Right forelimb (tissue), 1 donor: ENCODE data around the gene IGFBP5.

Experiments used
- DNase-seq: peaks from one replicate; pipeline ENCODE4 v3.0.0-alpha.2; 2018

Gene IGFBP5, protein sequence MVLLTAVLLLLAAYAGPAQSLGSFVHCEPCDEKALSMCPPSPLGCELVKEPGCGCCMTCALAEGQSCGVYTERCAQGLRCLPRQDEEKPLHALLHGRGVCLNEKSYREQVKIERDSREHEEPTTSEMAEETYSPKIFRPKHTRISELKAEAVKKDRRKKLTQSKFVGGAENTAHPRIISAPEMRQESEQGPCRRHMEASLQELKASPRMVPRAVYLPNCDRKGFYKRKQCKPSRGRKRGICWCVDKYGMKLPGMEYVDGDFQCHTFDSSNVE

GRCh38 chr2:216695401-216695821 is at the start of gene IGFBP5:
Gene IGFBP5, minus strand, starts transcription at chr2:216695549. Its CDS starts 774 bp downstream, at chr2:216694775.
- peak; percentile 97 for DNase-seq

GRCh38 chr2:216743781-216744180 is 48.4 kb upstream of the IGFBP5 start:
- no peak for DNase-seq

DNA sequence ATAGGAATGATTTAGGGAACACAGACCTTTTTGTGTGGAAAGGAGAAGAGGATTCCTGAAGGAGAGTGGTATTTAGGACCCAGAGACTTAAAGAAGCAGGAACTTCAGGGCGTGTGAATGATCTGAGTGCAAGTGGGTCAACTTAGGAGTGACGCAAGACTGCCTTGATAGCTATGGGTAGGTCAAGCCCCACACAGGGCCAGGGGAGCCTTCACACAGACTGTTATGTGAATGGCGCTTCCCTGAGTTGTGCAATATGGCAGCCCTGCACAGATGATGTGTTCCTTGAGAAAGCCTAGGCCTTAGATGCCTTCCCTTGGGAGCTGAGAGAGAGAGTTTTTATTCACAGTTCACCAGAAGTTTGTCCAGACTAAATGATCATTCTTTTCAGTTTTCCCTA is 47.1 kb upstream of the IGFBP5 start:
- DNase-seq, result peak; percentile 5

GRCh38 chr2:216741223-216741593 is 45.9 kb upstream of the IGFBP5 start:
- no peak for DNase-seq

- no peak for DNase-seq
These were observed 45.3 kb upstream of the IGFBP5 start for GRCh38 chr2:216740557-216741222.

DNA sequence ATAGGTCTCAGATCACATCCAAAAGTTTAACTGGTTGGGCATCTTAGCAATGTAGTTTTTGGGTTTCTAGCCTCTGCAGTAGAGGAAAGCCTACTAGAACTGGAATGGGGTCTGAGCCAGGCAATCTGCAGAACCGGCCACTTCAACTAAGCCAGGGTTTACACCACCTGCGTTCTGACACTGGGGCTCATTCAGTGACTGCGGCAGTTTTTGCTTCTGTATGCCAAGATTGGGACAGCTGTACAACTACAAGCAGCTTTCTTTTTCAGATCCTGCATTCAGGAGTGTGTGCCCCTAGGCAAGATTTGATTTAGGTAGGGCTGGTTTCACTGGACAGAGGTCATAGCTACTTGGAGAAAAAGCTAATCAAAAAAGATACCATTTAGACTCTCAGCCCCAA is 43.7 kb upstream of the IGFBP5 start:
- DNase-seq, result peak; percentile 35

DNA sequence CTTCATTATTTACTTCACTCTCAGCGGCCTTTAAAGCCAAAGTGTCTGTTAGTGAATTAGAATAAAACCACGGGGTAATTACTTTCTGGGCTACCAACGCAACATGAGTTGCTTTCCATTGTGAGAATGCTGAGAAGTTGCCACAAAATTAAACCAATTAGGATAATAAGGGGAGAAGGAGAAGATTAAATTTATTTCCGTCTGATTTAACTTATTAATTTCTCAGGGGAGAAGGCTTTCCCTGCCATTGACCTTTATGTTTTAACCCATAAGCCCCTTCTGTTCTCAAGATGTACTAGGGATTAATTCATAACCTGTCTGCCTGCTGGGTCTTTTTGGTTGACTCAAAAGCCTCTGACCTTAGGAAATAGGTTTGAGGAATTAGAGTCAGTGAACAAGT is 42.3 kb upstream of the IGFBP5 start:
- DNase-seq, result no peak

DNA sequence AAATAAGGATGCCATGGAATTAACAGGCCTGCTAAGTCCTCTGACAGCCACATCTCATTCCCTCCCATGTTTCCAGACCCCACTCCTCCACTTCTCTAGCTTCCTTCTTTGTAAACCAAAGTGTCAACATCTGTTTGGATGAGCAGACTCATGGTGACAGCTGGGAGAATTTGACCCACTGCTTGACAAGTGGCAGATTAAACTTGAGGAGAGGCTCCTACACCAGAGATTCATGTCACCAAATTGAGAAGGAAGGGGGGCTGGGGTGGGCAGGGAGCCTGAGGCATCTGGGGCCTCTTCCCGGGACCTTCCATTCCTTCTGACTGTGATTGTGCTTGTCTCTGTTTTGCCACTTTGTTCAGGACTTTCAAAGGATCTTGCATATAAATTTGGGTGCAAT is 41.0 kb upstream of the IGFBP5 start:
- DNase-seq, result peak; percentile 37

DNA sequence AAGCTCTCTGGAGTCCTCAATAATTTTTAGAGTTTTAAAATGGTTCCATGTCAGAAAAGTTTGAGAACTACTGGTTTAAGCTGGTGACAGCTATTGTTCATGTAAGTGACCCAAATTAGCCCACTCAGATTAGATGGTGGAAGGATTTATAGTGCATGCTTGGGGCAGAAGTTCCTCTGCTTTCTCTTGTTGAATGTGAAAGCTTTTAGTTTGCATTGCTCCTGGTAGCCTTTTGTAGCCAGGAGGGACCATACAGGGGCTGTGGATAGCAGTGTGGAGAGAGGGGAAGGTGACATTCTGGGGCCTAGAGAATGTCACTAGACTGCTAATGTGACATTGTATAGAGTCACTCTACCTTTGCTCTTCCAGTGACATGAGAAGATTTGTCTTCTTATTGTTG is 40.3 kb upstream of the IGFBP5 start:
- DNase-seq, result no peak

- DNase-seq, result peak; percentile 43
These were observed 39.7 kb upstream of the IGFBP5 start for GRCh38 chr2:216735086-216735485.

GRCh38 chr2:216733046-216733445 is 37.7 kb upstream of the IGFBP5 start:
- peak; percentile 35 for DNase-seq

GRCh38 chr2:216732334-216732733 is 37.0 kb upstream of the IGFBP5 start:
- peak; percentile 32 for DNase-seq

DNA sequence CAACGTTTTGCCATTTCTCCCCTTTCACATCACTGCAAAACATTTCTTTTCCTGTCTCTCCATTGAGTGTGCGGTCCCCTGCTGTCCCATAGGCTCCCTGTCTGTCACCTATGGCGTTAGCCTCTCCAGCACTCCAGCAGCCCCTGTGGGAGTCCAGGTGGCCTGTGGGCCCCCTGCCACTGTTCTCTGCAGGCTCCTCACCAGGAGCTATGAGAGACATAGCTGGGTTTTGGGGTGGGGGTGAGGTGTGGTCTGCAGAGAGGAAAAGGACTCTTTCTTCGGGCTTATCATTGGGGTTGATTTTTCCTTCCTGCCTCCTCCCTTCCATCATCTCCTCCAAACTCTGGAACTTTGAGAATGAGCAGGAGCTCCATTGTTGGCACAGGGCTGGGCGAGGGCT is 36.1 kb upstream of the IGFBP5 start:
- DNase-seq, result no peak

GRCh38 chr2:216730871-216731270 is 35.5 kb upstream of the IGFBP5 start:
- DNase-seq, result peak; percentile 20

GRCh38 chr2:216727346-216728122 is 32.2 kb upstream of the IGFBP5 start:
- no peak for DNase-seq

- DNase-seq, result no peak
These were observed 28.8 kb upstream of the IGFBP5 start for GRCh38 chr2:216724190-216724589.

GRCh38 chr2:216721141-216721540 is 25.8 kb upstream of the IGFBP5 start:
- DNase-seq, result no peak

DNA sequence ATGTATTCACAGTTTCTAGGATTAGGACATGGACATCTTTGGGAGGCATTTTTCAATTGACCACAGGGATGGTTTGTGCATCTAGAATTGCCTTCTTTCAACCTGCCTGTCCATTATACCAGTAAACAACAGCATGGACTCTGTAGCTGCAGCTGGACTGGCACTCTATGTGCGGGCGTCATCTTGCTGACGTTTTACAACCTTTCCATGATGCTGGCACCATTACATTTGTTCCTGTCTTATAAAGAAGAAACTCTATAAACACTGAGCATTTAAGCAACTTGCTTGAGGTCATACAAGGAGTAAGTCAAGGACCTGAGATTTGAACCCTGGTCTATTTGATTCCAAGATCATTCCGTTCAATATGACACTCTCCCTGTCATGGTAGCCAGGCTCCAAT is 25.4 kb upstream of the IGFBP5 start:
- DNase-seq, result no peak

DNA sequence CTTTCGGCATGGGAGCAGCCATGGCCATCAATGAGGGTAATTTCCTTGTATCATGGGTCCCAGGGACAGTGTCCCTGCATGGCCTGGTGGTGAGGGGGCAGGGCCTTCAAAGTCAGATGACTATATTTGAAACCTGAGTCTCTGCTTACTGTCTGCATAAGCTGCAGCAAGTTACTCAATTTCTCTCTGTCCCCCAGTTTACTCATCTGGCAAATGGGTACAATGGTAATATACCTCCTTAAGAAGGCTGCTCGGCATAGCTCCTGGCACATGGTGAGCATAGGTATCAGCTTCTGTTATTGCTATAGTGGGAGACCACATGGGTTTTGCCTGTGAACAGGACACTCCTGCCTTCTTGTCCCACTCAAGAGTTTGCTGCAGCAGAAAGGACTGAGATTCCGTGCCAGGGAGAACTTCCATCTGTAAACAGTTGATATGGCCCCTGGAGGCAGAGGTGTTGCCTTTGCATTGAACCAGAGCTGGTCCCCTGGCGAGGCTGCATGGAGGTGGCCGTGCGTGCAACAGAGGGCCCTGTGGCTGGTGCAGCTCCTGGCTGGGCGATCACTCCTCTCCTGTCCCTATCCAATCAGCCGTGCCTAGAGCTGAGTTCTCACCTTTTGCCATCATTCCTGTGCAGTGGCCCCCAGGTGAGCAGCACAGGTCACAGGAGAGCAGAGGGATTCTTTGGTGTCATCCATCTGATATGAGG is 22.7 kb upstream of the IGFBP5 start:
- DNase-seq, result peak; percentile 30

DNA sequence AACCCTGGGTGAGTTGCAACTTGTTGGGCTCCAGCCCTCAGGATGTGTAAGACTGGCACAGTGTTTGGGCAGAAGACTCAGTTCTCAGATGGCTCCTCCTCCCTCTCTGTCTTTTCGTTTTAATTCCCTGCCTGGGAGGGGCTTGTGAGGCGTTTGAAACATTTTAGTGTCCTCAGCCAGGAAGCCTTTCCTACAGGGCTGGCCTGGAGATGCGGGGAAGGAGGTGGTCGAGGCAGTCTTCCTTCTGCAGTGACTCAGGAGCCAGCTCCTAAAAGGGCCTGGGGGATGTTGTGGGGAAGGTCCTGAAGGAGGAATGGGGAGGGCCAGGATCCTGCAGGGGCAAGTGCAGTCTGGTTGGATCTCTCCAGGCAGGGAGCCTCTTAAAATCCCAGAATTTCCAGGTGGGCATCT is 22.1 kb upstream of the IGFBP5 start:
- no peak for DNase-seq

DNA sequence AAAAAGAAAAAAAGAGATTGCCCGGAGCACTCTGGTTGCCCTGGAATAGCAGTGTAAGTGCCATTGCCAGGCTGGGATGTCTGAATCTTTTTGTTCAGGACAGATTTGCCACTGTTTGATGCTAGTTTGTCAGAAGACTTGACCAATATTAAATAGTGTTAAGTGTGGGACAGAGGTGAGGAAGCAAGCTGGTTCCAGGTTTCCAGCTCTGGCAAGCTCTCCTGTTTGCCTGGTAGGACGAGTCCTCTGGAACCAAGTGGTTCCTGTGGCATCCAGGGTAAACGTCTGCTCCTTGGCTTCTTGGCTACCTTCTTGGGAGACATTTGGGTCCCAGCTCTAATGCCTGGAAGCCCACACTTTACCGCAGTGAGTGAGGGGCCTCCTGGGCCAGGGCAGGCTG is 20.8 kb upstream of the IGFBP5 start:
- DNase-seq, result no peak

GRCh38 chr2:216715402-216715974 is 20.1 kb upstream of the IGFBP5 start:
- DNase-seq, result no peak

DNA sequence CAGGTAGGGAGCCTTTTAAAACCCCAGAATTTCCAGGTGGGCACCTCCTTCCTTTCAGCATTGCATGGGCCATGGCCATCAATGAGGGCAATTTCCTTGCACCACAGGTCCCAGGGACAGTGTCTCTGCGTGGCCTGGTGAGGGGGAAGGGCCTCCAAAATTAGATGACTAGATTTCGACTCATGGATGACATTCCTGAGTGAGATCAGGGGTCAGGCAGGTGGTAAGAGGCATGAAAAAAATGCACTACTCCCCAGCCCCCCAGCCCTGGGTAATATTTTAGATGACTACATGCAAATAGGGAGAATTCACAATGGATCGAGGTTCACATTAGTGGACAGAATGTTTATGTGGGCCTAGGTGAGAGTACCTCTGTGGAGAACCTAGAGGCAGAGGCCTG is 19.0 kb upstream of the IGFBP5 start:
- no peak for DNase-seq
